ENCODE data around the gene FAM120B.

- no peak for TF ChIP-seq CTCF (IDR thresholded peaks at IDR 0.05; ENCODE audit: low read depth, low read length)
- no peak for TF ChIP-seq EZH2phosphoT487 (IDR thresholded peaks at IDR 0.05; ENCODE audit: low read depth)
Measured at GRCh38 chr6:170329321-170329720, 22.8 kb downstream of the FAM120B start.
